UCSD-AML1 (cell line): Measurements from ENCODE around the gene PITX1.
"Not testable (repeated sequence)": the region's sequence is repeated elsewhere in the genome, so short reads cannot be mapped to it uniquely, and the experiment has no call there.

Experiments used
- DNase-seq: peaks from one replicate; lab custom pipeline; 2025; ENCODE audit not compliant: unreplicated experiment; lab: John Stamatoyannopoulos, UW

Gene PITX1

GRCh38 chr5:135010502-135011354 is 23.3 kb downstream of the PITX1 start:
- no peak for DNase-seq

- no peak for DNase-seq
Measured at GRCh38 chr5:135009736-135010501, 24.1 kb downstream of the PITX1 start.

GRCh38 chr5:135008981-135009735 is 24.9 kb downstream of the PITX1 start:
- DNase-seq: no peak

GRCh38 chr5:135008556-135008955 is 25.5 kb downstream of the PITX1 start:
- no peak for DNase-seq

- no peak for DNase-seq
Measured at GRCh38 chr5:135007749-135008363, 26.2 kb downstream of the PITX1 start.

- no peak for DNase-seq
Measured at GRCh38 chr5:135007305-135007704, 26.7 kb downstream of the PITX1 start.

- DNase-seq: no peak
Measured at GRCh38 chr5:135005076-135005475, 29.0 kb downstream of the PITX1 start.

GRCh38 chr5:135004376-135004775 is 29.7 kb downstream of the PITX1 start:
- DNase-seq: no peak

GRCh38 chr5:134998068-134998467 is 36.0 kb downstream of the PITX1 start:
- not testable (repeated sequence) for DNase-seq

GRCh38 chr5:134997015-134997414 is 37.0 kb downstream of the PITX1 start:
- no peak for DNase-seq

- DNase-seq: no peak
Measured at GRCh38 chr5:134995850-134996402, 38.1 kb downstream of the PITX1 start.

GRCh38 chr5:134994560-134995156 is 39.4 kb downstream of the PITX1 start:
- DNase-seq: no peak

GRCh38 chr5:134993161-134993560 is 40.9 kb downstream of the PITX1 start:
- no peak for DNase-seq

GRCh38 chr5:134992148-134992547 is 41.9 kb downstream of the PITX1 start:
- DNase-seq: no peak

GRCh38 chr5:134990183-134990582 is 43.8 kb downstream of the PITX1 start:
- DNase-seq: not testable (repeated sequence)

- DNase-seq: no peak
Measured at GRCh38 chr5:134989266-134989830, 44.7 kb downstream of the PITX1 start.

- DNase-seq: no peak
Measured at GRCh38 chr5:134982230-134982629, 51.8 kb downstream of the PITX1 start.

- DNase-seq: no peak
Measured at GRCh38 chr5:134979416-134979815, 54.6 kb downstream of the PITX1 start.
